NCI-H187 treated with DMSO at 0.1 percent for 48 hours (cell line): ENCODE results near the gene FCRL1.

Experiments
- DNase-seq: peaks from one replicate; lab custom pipeline; 2025; lab: John Stamatoyannopoulos, UW

FCRL1 gene

GRCh38 chr1:157799996-157800395 lies 19.9 kb downstream of the FCRL1 start:
- DNase-seq = no peak

GRCh38 chr1:157798211-157798610 lies 21.7 kb downstream of the FCRL1 start:
- no peak for DNase-seq

- DNase-seq = no peak
Observed at GRCh38 chr1:157785248-157785647, 34.7 kb downstream of the FCRL1 start.

- DNase-seq = no peak
Observed at GRCh38 chr1:157784801-157785200, 35.1 kb downstream of the FCRL1 start.

GRCh38 chr1:157782931-157783330 lies 37.0 kb downstream of the FCRL1 start:
- DNase-seq = no peak

GRCh38 chr1:157781048-157781447 lies 38.9 kb downstream of the FCRL1 start:
- DNase-seq = no peak

GRCh38 chr1:157776971-157777391 lies 42.9 kb downstream of the FCRL1 start, which contains the start of gene FCRL2:
FCRL2 (minus strand) TSS chr1:157777132; CDS start chr1:157777073, 59 bp downstream.
- no peak for DNase-seq

GRCh38 chr1:157775101-157775870 lies 44.6 kb downstream of the FCRL1 start:
- DNase-seq = no peak

- DNase-seq = no peak
Observed at GRCh38 chr1:157774412-157774811, 45.5 kb downstream of the FCRL1 start.

GRCh38 chr1:157773493-157774350 lies 46.2 kb downstream of the FCRL1 start:
- no peak for DNase-seq

- DNase-seq = no peak
Observed at GRCh38 chr1:157771661-157772425, 48.1 kb downstream of the FCRL1 start.

GRCh38 chr1:157770442-157771043 lies 49.4 kb downstream of the FCRL1 start:
- DNase-seq = no peak

GRCh38 chr1:157766792-157767191 lies 53.1 kb downstream of the FCRL1 start:
- DNase-seq = no peak

- DNase-seq = no peak
Observed at GRCh38 chr1:157758018-157758417, 61.9 kb downstream of the FCRL1 start.

GRCh38 chr1:157753611-157754010 lies 66.3 kb downstream of the FCRL1 start:
- DNase-seq = no peak

GRCh38 chr1:157751283-157751682 lies 68.6 kb downstream of the FCRL1 start:
- DNase-seq = no peak

GRCh38 chr1:157748262-157748817 lies 71.6 kb downstream of the FCRL1 start:
- no peak for DNase-seq
